ENCODE results near the gene HERC2.

HERC2 gene

GRCh38 chr15:28112101-28112760 is 209.7 kb downstream of the HERC2 start:
- DNase-seq (ENCODE audit: low spot score) = no peak

- no peak for DNase-seq (ENCODE audit: low spot score)
Measured at GRCh38 chr15:28111543-28111942, 210.4 kb downstream of the HERC2 start.

- no peak for DNase-seq (ENCODE audit: low spot score)
Measured at GRCh38 chr15:28110481-28110881, 211.5 kb downstream of the HERC2 start.

GRCh38 chr15:28109626-28110455 is 212.1 kb downstream of the HERC2 start:
- no peak for DNase-seq (ENCODE audit: low spot score)

GRCh38 chr15:28107904-28108275 is 214.1 kb downstream of the HERC2 start:
- DNase-seq (ENCODE audit: low spot score) = peak; percentile 22

- DNase-seq (ENCODE audit: low spot score) = no peak
Measured at GRCh38 chr15:28107111-28107903, 214.7 kb downstream of the HERC2 start.

- no peak for DNase-seq (ENCODE audit: low spot score)
Measured at GRCh38 chr15:28106294-28107110, 215.5 kb downstream of the HERC2 start.

- no peak for DNase-seq (ENCODE audit: low spot score)
Measured at GRCh38 chr15:28105793-28106192, 216.2 kb downstream of the HERC2 start.

- DNase-seq (ENCODE audit: low spot score) = no peak
Measured at GRCh38 chr15:28105224-28105791, 216.7 kb downstream of the HERC2 start.

GRCh38 chr15:28104326-28104725 is 217.7 kb downstream of the HERC2 start:
- DNase-seq (ENCODE audit: low spot score) = no peak

- DNase-seq (ENCODE audit: low spot score) = no peak
Measured at GRCh38 chr15:28103831-28104230, 218.1 kb downstream of the HERC2 start.

GRCh38 chr15:28101983-28102441 is 220.0 kb downstream of the HERC2 start:
- DNase-seq (ENCODE audit: low spot score) = no peak

- DNase-seq (ENCODE audit: low spot score) = no peak
Measured at GRCh38 chr15:28101201-28101600, 220.8 kb downstream of the HERC2 start.

- DNase-seq (ENCODE audit: low spot score) = no peak
Measured at GRCh38 chr15:28100516-28101195, 221.3 kb downstream of the HERC2 start.

- DNase-seq (ENCODE audit: low spot score) = no peak
Measured at GRCh38 chr15:28099555-28100140, 222.3 kb downstream of the HERC2 start.

GRCh38 chr15:28098766-28099554 is 223.0 kb downstream of the HERC2 start, which contains the start of gene OCA2:
OCA2 (minus strand) TSS chr15:28099315; CDS start chr15:28081874, 17,441 bp downstream.
- peak; percentile 44 for DNase-seq (ENCODE audit: low spot score)

- no peak for DNase-seq (ENCODE audit: low spot score)
Measured at GRCh38 chr15:28098360-28098765, 223.6 kb downstream of the HERC2 start.

GRCh38 chr15:28097656-28098359 is 224.2 kb downstream of the HERC2 start:
- no peak for DNase-seq (ENCODE audit: low spot score)
